CD4-positive, alpha-beta memory T cell (primary cell): Measurements from ENCODE around the gene RMRP. TPM values are rescaled to one million over a fixed set of nuclear protein-coding genes. Genes with fewer than 3 reads are reported as not detected.
A peak's percentile ranks its signal among the peaks of the same experiment; 100 is the strongest.

Experiments
- CTCF ChIA-PET: fragments of 350-600 bp; sonication (Branson Sonifier 250); formaldehyde crosslinking; loops from one replicate; lab custom pipeline; 2021; ENCODE audit warnings: inconsistent platforms; ENCODE audit not compliant: partially characterized antibody; lab: Charles Lee
- POLR2A ChIA-PET: fragments of 350-600 bp; sonication (Branson Sonifier 250); formaldehyde crosslinking; loops from one replicate; lab custom pipeline; 2021; ENCODE audit not compliant: partially characterized antibody; lab: Charles Lee
- DNase-seq, 5 donors: peaks; one replicate each; pipeline versions ENCODE4 v3.0.0 to v3.0.0-alpha.2; 2020 to 2022; ENCODE audit warnings: mixed read lengths in 1 of 5
- H3K27ac ChIP-seq: one replicate; pipeline ENCODE4 v1.7.0; 2013; ENCODE audit warnings: low read depth, low read length
- H3K27me3 ChIP-seq: 2 replicates; pipeline ENCODE4 v1.7.0; 2013; ENCODE audit warnings: mild to moderate bottlenecking, low read length, moderate library complexity; ENCODE audit not compliant: insufficient read depth
- H3K36me3 ChIP-seq: 2 replicates; pipeline ENCODE4 v1.7.0; 2013; ENCODE audit warnings: mild to moderate bottlenecking, low read length, moderate library complexity; ENCODE audit not compliant: insufficient read depth
- H3K4me1 ChIP-seq: 2 replicates; pipeline ENCODE4 v1.7.0; 2013; ENCODE audit warnings: mild to moderate bottlenecking, low read length, moderate library complexity; ENCODE audit not compliant: insufficient read depth
- H3K4me3 ChIP-seq, 2 donors: one replicate each; pipeline ENCODE4 v1.7.0; 2013; ENCODE audit warnings: low read length in 2 of 2, mild to moderate bottlenecking in 1 of 2
- H3K9me3 ChIP-seq, 2 donors: one replicate each; pipeline ENCODE4 v1.7.0; 2013; ENCODE audit warnings: low read length in 2 of 2, control low read depth in 1 of 2; ENCODE audit not compliant: control insufficient read depth in 1 of 2
- H3K27ac Mint-ChIP-seq, 7 donors: one replicate each; pipeline ENCODE4 v1.8.0; 2020 to 2021; ENCODE audit warnings: mixed read lengths in 7 of 7, mild to moderate bottlenecking in 6 of 7, inconsistent platforms in 3 of 7, moderate library complexity in 3 of 7
- H3K27me3 Mint-ChIP-seq, 2 donors: one replicate each; pipeline ENCODE4 v1.8.0; 2020 to 2021; ENCODE audit warnings: mixed read lengths in 2 of 2
- H3K36me3 Mint-ChIP-seq, 2 donors: one replicate each; pipeline ENCODE4 v1.8.0; 2020 to 2021; ENCODE audit warnings: mixed read lengths in 2 of 2, inconsistent platforms in 1 of 2, mild to moderate bottlenecking in 1 of 2
- H3K4me1 Mint-ChIP-seq, 4 donors: one replicate each; pipeline ENCODE4 v1.8.0; 2020 to 2021; ENCODE audit warnings: mixed read lengths in 4 of 4, mild to moderate bottlenecking in 1 of 4
- H3K4me3 Mint-ChIP-seq, 8 donors: one replicate each; pipeline ENCODE4 v1.8.0; 2020 to 2021; ENCODE audit warnings: mixed read lengths in 8 of 8, mild to moderate bottlenecking in 7 of 8, moderate library complexity in 6 of 8, inconsistent platforms in 3 of 8
- H3K9me3 Mint-ChIP-seq, 8 donors: one replicate each; pipeline ENCODE4 v1.8.0; 2020 to 2021; ENCODE audit warnings: mixed read lengths in 8 of 8, mild to moderate bottlenecking in 5 of 8, inconsistent platforms in 3 of 8, moderate library complexity in 1 of 8
- intact Hi-C: fragments of 100-400 bp; cut with micrococcal nuclease; formaldehyde crosslinking; loops from one replicate; pipeline ENCODE4 v1.15.1; 2023
- polyA plus RNA-seq, 2 donors: library from polyadenylated mRNA; unstranded; fragments of 300-500 nt; fragmentation: Illumina TruSeq; gene quantifications; one replicate each; pipeline ENCODE4 v1.2.3, GENCODE V29; 2021
- total RNA-seq, 2 experiments: library from RNA; stranded (reverse); gene quantifications; one replicate each; pipeline ENCODE4 v1.2.3, GENCODE V29; 2021

RMRP gene
- total and polyA plus RNA-seq, 4 experiments from 2014 or later: 54.3 to 21,585 (median 18,678) TPM; not detected in 1

- peaks cover 15% of the 10 kb centered on the region for H3K4me1 ChIP-seq
- Mint-ChIP-seq H3K4me1 (peaks cover 11 to 40% (median 22%) of the 10 kb centered on the region in 4 donors), H3K27ac (peak overlapping the region; percentile 55 to 92 (median 81)), H3K36me3 (peaks cover 0 to 5% of the 10 kb centered on the region in 2 donors), H3K9me3 (no peaks in the 10 kb centered on the region), H3K27me3 (no peaks in the 10 kb centered on the region), H3K4me3 (peak overlapping the region; percentile 82 to 90 (median 88))
- POLR2A ChIA-PET: interaction anchor here (0.5 to 12.0 kb wide), 10 partner anchors 8 to 86 kb away, joined by 3 to 160 read pairs (median 5); partner anchors contain the start of genes ARHGEF39, CCDC107, CREB3 and RMRP
- H3K9me3 ChIP-seq: no peaks in the 10 kb centered on the region
- no peak overlapping the region for H3K4me3 ChIP-seq
- intact Hi-C loops: no loop called here
- CTCF ChIA-PET: interaction anchor here (0.6 to 16.3 kb wide), 9 partner anchors 9 to 190 kb away, joined by 3 to 339 read pairs (median 4); partner anchors contain the start of genes ARHGEF39, CCDC107, CREB3 and RMRP
- H3K27me3 ChIP-seq: no peaks in the 10 kb centered on the region
- peaks cover under 1% of the 10 kb centered on the region for H3K36me3 ChIP-seq
- no peak overlapping the region for H3K27ac ChIP-seq
- no peak for DNase-seq
Measured at GRCh38 chr9:35691757-35692301, 34.0 kb upstream of the RMRP start.

GRCh38 chr9:35691334-35691650, 33.5 kb upstream of the RMRP start:
- Mint-ChIP-seq H3K27me3 (no peaks in the 10 kb centered on the region), H3K27ac (peak overlapping the region; percentile 70 to 92 (median 81)), H3K9me3 (no peaks in the 10 kb centered on the region), H3K4me1 (peaks cover 6 to 35% (median 17%) of the 10 kb centered on the region in 4 donors), H3K4me3 (peak overlapping the region; percentile 82 to 90 (median 88)), H3K36me3 (peaks cover 0 to under 1% of the 10 kb centered on the region in 2 donors)
- intact Hi-C loops: no loop called here
- Histone ChIP-seq H3K36me3 (no peaks in the 10 kb centered on the region), H3K4me1 (peaks cover 9% of the 10 kb centered on the region), H3K9me3 (no peaks in the 10 kb centered on the region), H3K27me3 (no peaks in the 10 kb centered on the region), H3K27ac (peak overlapping the region; percentile 59), H3K4me3 (peak overlapping the region in 1 of 2 donors; percentile 58)
- ChIA-PET POLR2A (interaction anchor here (0.5 to 12.0 kb wide), 10 partner anchors 7 to 86 kb away, joined by 3 to 160 read pairs (median 5); partner anchors contain the start of genes ARHGEF39, CCDC107, CREB3 and RMRP), CTCF (interaction anchor here (0.6 to 16.3 kb wide), 5 partner anchors 16 to 191 kb away, joined by 3 to 339 read pairs (median 6); partner anchors contain the start of genes ARHGEF39, CCDC107, RMRP and SIT1)
- no peak for DNase-seq

DNA sequence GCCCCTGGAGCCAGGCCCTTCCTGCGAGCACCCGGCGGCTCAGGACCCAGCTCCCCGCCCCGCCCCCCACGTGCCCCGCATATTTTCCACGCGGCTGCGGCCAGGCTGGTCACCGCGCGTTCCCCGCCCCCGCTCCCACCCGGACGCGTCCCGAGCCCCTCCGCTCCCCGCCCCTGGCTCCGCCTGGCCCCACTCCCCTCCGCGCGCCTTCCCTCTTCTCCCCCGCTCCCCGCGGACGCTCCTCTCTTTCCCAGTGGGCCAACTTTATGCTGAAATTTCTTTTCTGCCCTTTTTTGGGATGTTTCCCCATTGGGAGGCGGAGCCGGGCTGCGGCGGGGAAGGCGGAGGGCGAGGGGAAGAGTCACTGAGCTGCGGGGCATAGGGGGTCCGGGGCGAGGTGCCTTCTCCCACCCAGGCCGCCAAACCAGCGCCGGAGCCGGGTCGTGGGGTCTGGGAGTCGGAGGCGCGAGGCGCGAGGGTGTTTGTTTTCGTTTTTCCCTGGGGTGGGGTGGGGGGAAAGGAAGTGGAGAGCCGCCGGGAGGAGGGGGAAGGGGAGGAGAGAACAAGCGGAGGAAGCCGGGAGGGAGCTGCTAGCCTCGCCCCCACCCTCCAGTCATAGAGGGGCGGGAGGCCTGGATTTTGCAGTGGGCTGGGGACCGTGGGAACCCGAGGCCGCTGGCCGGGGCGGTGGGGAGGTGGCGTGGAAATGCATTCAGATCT, 33.0 kb upstream of the RMRP start:
- Mint-ChIP-seq H3K27ac (peak overlapping the region; percentile 70 to 92 (median 81)), H3K4me1 (peaks cover 6 to 33% (median 16%) of the 10 kb centered on the region in 4 donors), H3K9me3 (no peaks in the 10 kb centered on the region), H3K27me3 (no peaks in the 10 kb centered on the region), H3K36me3 (no peaks in the 10 kb centered on the region), H3K4me3 (peak overlapping the region; percentile 82 to 90 (median 88))
- Histone ChIP-seq H3K4me1 (peaks cover 6% of the 10 kb centered on the region), H3K27ac (peak overlapping the region; percentile 59), H3K4me3 (peak overlapping the region in 1 of 2 donors; percentile 58), H3K36me3 (no peaks in the 10 kb centered on the region), H3K9me3 (no peaks in the 10 kb centered on the region), H3K27me3 (no peaks in the 10 kb centered on the region)
- intact Hi-C loops: no loop called here
- ChIA-PET CTCF (interaction anchor here (0.8 to 16.3 kb wide), 5 partner anchors 16 to 43 kb away, joined by 3 to 339 read pairs (median 6); partner anchors contain the start of genes ARHGEF39, CCDC107, RMRP and SIT1), POLR2A (interaction anchor here (0.5 to 12.0 kb wide), 9 partner anchors 11 to 85 kb away, joined by 3 to 160 read pairs (median 6); partner anchors contain the start of genes ARHGEF39, CCDC107, CREB3 and RMRP)
- peak in 3 of 5 donors; percentile 28 to 59 (median 32) for DNase-seq

DNA sequence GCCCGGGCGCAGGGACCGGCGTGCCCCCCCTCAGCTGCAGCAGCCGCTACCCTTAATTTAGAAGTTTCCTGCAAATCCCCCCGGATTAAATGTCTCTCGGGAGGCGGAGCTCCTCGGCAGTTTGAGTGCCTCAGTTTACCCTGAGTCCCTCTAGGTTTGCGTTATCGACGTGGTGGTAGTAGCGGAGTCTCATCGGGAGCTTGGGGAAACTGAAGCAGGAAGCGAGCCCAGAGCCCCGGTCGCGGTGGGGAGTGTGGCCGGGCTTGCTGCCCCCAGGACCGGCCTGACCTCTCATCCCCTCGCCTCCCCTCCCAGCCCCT, 32.4 kb upstream of the RMRP start:
- DNase-seq: no peak
- Mint-ChIP-seq H3K9me3 (no peaks in the 10 kb centered on the region), H3K36me3 (no peaks in the 10 kb centered on the region), H3K27me3 (no peaks in the 10 kb centered on the region), H3K4me3 (peak overlapping the region; percentile 72 to 89 (median 81)), H3K27ac (peak overlapping the region in 4 of 7 donors; percentile 48 to 74 (median 58)), H3K4me1 (peaks cover 6 to 33% (median 16%) of the 10 kb centered on the region in 4 donors)
- H3K4me3 ChIP-seq: peak overlapping the region in 1 of 2 donors; percentile 58
- no peaks in the 10 kb centered on the region for H3K27me3 ChIP-seq
- H3K36me3 ChIP-seq: no peaks in the 10 kb centered on the region
- CTCF ChIA-PET: interaction anchor here (0.7 to 16.3 kb wide), 6 partner anchors 17 to 42 kb away, joined by 3 to 339 read pairs (median 6); partner anchors contain the start of genes ARHGEF39, CCDC107, RMRP and SIT1
- H3K27ac ChIP-seq: peak overlapping the region; percentile 59
- H3K4me1 ChIP-seq: peaks cover 6% of the 10 kb centered on the region
- POLR2A ChIA-PET: interaction anchor here (2.0 to 12.0 kb wide), 5 partner anchors 29 to 85 kb away, joined by 6 to 160 read pairs (median 14); partner anchors contain the start of genes ARHGEF39, CCDC107, CREB3 and RMRP
- H3K9me3 ChIP-seq: no peaks in the 10 kb centered on the region
- intact Hi-C loops: no loop called here

DNA sequence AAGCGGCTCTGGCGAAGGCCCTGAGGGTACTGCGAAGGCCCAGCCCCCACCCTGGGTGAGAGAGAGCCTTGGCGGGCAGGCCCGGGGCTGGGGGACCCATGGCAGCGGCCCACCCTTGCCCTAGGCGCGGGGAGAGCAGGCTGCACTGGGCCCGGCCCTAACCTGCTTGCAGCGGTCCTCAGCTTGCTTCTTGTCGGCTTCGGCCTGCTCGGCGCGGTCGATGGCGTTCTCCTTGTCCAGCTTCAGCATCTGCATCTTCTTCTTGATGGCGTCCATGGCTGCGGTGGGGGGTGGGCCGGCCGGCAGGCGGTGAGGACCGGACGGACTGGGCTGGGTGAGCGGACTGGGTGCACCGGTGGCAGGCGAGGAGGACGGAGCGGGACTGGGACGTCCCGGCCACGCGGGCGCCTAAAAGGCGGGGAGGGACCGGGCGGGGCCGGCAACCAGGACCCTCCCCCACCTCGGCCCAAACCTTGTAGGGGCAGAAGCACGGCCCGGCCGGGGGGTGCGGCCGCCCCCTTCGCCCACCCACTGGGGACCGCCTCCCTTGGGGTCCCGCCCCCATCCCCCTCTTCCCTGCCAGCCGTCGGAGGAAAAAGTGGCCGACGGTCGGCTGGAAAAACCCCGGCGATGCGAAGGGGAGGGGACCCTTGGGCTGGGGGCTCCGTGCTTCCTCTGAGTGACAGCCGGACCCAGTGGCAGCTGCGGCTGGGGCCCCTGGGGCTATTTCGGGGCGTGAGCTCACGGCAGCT, 31.9 kb upstream of the RMRP start, which contains the start of gene TPM2:
TPM2 (minus strand) TSS at position 384 of the 752 bp plus-strand sequence; CDS start at position 276, 108 bp downstream.
- Mint-ChIP-seq H3K36me3 (no peaks in the 10 kb centered on the region), H3K4me1 (peaks cover 6 to 33% (median 16%) of the 10 kb centered on the region in 4 donors), H3K4me3 (peak within 1 kb of the TSS; percentile 82 to 90 (median 88)), H3K27me3 (no peaks in the 10 kb centered on the region), H3K27ac (peak within 1 kb of the TSS; percentile 65 to 92 (median 77)), H3K9me3 (no peaks in the 10 kb centered on the region)
- H3K4me3 ChIP-seq: peak within 1 kb of the TSS in 1 of 2 donors; percentile 58
- DNase-seq: no peak
- no peaks in the 10 kb centered on the region for H3K36me3 ChIP-seq
- H3K4me1 ChIP-seq: peaks cover 6% of the 10 kb centered on the region
- no peaks in the 10 kb centered on the region for H3K9me3 ChIP-seq
- intact Hi-C loops: no loop called here
- peak within 1 kb of the TSS; percentile 59 for H3K27ac ChIP-seq
- POLR2A ChIA-PET: interaction anchor here (0.6 to 12.0 kb wide), 6 partner anchors 29 to 1346 kb away, joined by 3 to 160 read pairs (median 10); partner anchors contain the start of genes ARHGEF39, CCDC107, CREB3 and RMRP
- CTCF ChIA-PET: interaction anchor here (0.7 to 16.3 kb wide), 5 partner anchors 17 to 42 kb away, joined by 3 to 339 read pairs (median 6); partner anchors contain the start of genes ARHGEF39, CCDC107, RMRP and SIT1
- H3K27me3 ChIP-seq: no peaks in the 10 kb centered on the region
